IMR-90 (cell line): ENCODE data around the gene GUCY2F. TPM values are rescaled to one million over a fixed set of nuclear protein-coding genes. Genes with fewer than 3 reads are reported as not detected.

Experiments used
- ATAC-seq: fragments of 200-7000 bp; cut with Tn5 transposase; 2 replicates; pipeline ENCODE4 v1.9.1; 2020; ENCODE audit warnings: low read depth, mild to moderate bottlenecking, moderate library complexity
- BruUV-seq: library from RNA; stranded (reverse); fragments of 400-500 nt; replicated peaks from 2 replicates; lab custom pipeline; 2021; lab: Mats Ljungman, UMichigan
- CTCF ChIA-PET: fragments of 300-600 bp; formaldehyde crosslinking; extraction: SDS; loops from one replicate; lab custom pipeline; 2021; ENCODE audit warnings: antibody characterized with exemption; lab: Yijun Ruan, JAX
- POLR2A ChIA-PET: fragments of 300-600 bp; sonication (Branson Sonifier 250); formaldehyde crosslinking; loops from one replicate; lab custom pipeline; 2022; ENCODE audit warnings: antibody characterized with exemption; ENCODE audit not compliant: unreplicated experiment; lab: Charles Lee
- DNase-seq: peaks from one replicate; pipeline ENCODE4 v3.0.0; 2013
- H2AFZ ChIP-seq: replicated peaks from 2 replicates; pipeline ENCODE3; 2013; ENCODE audit warnings: low read length, mild to moderate bottlenecking; ENCODE audit not compliant: poor library complexity
- H2AK5ac ChIP-seq: 2 replicates; pipeline ENCODE4 v1.6.1; 2013; ENCODE audit warnings: low read depth, low read length, inconsistent platforms
- H2AK9ac ChIP-seq: replicated peaks from 2 replicates; pipeline ENCODE3; 2013; ENCODE audit warnings: mild to moderate bottlenecking, low read depth, low read length, moderate library complexity; ENCODE audit not compliant: poor library complexity
- H2BK120ac ChIP-seq: 2 replicates; pipeline ENCODE4 v1.6.1; 2013; ENCODE audit warnings: low read depth, low read length, inconsistent platforms
- H2BK15ac ChIP-seq: 3 replicates; pipeline ENCODE4 v1.6.1; 2013; ENCODE audit warnings: low read depth, low read length, inconsistent platforms
- H2BK20ac ChIP-seq: 2 replicates; pipeline ENCODE4 v1.6.1; 2013; ENCODE audit warnings: low read depth, mild to moderate bottlenecking, inconsistent platforms, low read length, moderate library complexity
- H2BK5ac ChIP-seq: 2 replicates; pipeline ENCODE4 v1.6.1; 2013; ENCODE audit warnings: mild to moderate bottlenecking, low read depth, low read length, inconsistent platforms; ENCODE audit not compliant: poor library complexity, severe bottlenecking
- H3K14ac ChIP-seq: replicated peaks from 2 replicates; pipeline ENCODE4 v1.6.1; 2013; ENCODE audit warnings: low read depth, low read length, inconsistent platforms
- H3K18ac ChIP-seq: 2 replicates; pipeline ENCODE4 v1.6.1; 2013; ENCODE audit warnings: low read depth, low read length, control low read depth
- H3K23ac ChIP-seq: 2 replicates; pipeline ENCODE4 v1.6.1; 2013; ENCODE audit warnings: low read depth, low read length, inconsistent platforms
- H3K27ac ChIP-seq: 2 replicates; pipeline ENCODE4 v1.5.1; 2013; ENCODE audit warnings: mild to moderate bottlenecking, control low read depth, low read length; ENCODE audit not compliant: insufficient read depth
- H3K27me3 ChIP-seq: 2 replicates; pipeline ENCODE4 v1.6.1; 2013; ENCODE audit warnings: low read length; ENCODE audit not compliant: control insufficient read depth, insufficient read depth
- H3K36me3 ChIP-seq: 2 replicates; pipeline ENCODE4 v1.6.1; 2013; ENCODE audit warnings: low read length, mixed read lengths; ENCODE audit not compliant: control insufficient read depth, insufficient read depth
- H3K4ac ChIP-seq: 2 replicates; pipeline ENCODE4 v1.6.1; 2013; ENCODE audit warnings: low read depth, low read length, inconsistent platforms
- H3K4me1 ChIP-seq: 2 replicates; pipeline ENCODE4 v1.6.1; 2013; ENCODE audit warnings: low read length, mixed read lengths; ENCODE audit not compliant: control insufficient read depth, insufficient read depth
- H3K4me2 ChIP-seq: 2 replicates; pipeline ENCODE4 v1.6.1; 2013; ENCODE audit warnings: low read depth, mild to moderate bottlenecking, control low read depth, low read length, moderate library complexity
- H3K4me3 ChIP-seq: 2 replicates; pipeline ENCODE4 v1.5.1; 2013; ENCODE audit warnings: low read depth, mild to moderate bottlenecking, control low read depth, low read length, moderate library complexity; ENCODE audit not compliant: insufficient read depth
- H3K56ac ChIP-seq: 2 replicates; pipeline ENCODE4 v1.6.1; 2013; ENCODE audit warnings: low read length, inconsistent platforms; ENCODE audit not compliant: insufficient read depth; ENCODE audit errors: extremely low read depth
- H3K79me1 ChIP-seq, 2 experiments: 2 replicates each; pipeline ENCODE4 v1.6.1; 2013; ENCODE audit warnings: low read length in 2 of 2, inconsistent platforms in 1 of 2, low read depth in 1 of 2
- H3K9ac ChIP-seq: 2 replicates; pipeline ENCODE4 v1.6.1; 2013; ENCODE audit warnings: low read depth, low read length, control low read depth
- H3K9me1 ChIP-seq: 2 replicates; pipeline ENCODE4 v1.6.1; 2013; ENCODE audit warnings: low read length, inconsistent platforms; ENCODE audit not compliant: insufficient read depth
- H3K9me3 ChIP-seq: 2 replicates; pipeline ENCODE4 v1.6.1; 2013; ENCODE audit warnings: low read length; ENCODE audit not compliant: control insufficient read depth, insufficient read depth
- H4K20me1 ChIP-seq: 2 replicates; pipeline ENCODE4 v1.6.1; 2013; ENCODE audit warnings: low read length, inconsistent platforms; ENCODE audit not compliant: insufficient read depth
- H4K5ac ChIP-seq: 2 replicates; pipeline ENCODE4 v1.6.1; 2013; ENCODE audit warnings: mild to moderate bottlenecking, low read depth, low read length, control low read depth
- H4K8ac ChIP-seq, 2 experiments: 2 replicates each; pipeline ENCODE4 v1.6.1; 2013; ENCODE audit warnings: low read depth in 2 of 2, low read length in 2 of 2, control low read depth in 1 of 2, inconsistent platforms in 1 of 2
- H4K91ac ChIP-seq: 2 replicates; pipeline ENCODE4 v1.6.1; 2013; ENCODE audit warnings: low read depth, low read length, inconsistent platforms; ENCODE audit not compliant: insufficient read depth
- BHLHE40 ChIP-seq: fragments of 150-350 bp; IDR thresholded peaks from 2 replicates; pipeline ENCODE4 v1.6.1; 2016; ENCODE audit warnings: mild to moderate bottlenecking, low read depth, low read length
- dilution Hi-C: fragments of 300-500 bp; cut with HindIII; formaldehyde crosslinking; loops from one replicate; pipeline ENCODE4 v1.14.3; 2018; ENCODE audit warnings: low sequenced_read_pairs; ENCODE audit not compliant: unreplicated experiment
- in situ Hi-C: fragments of 300-500 bp; cut with MboI; formaldehyde crosslinking; loops from 3 replicates; pipeline ENCODE4 v1.14.3; 2019; ENCODE audit warnings: low sequenced_read_pairs, inconsistent platforms, mixed read lengths
- intact Hi-C: fragments of 100-400 bp; cut with micrococcal nuclease; formaldehyde crosslinking; loops from 2 replicates; pipeline ENCODE4 v1.10.0; 2022
- polyA plus RNA-seq, 3 experiments: library from polyadenylated mRNA; depleted of rRNA; stranded (reverse); fragments of >200 nt; gene quantifications; 2 replicates each; pipeline ENCODE4 v1.2.3, GENCODE V29; 2012; ENCODE audit warnings: low replicate concordance in 1 of 3
- total RNA-seq: library from RNA; depleted of rRNA; stranded (reverse); fragments of >200 nt; gene quantifications from 2 replicates; pipeline ENCODE4 v1.2.3, GENCODE V29; 2012

GUCY2F gene
- total and polyA plus RNA-seq, 2 of the 4 experiments (the other 2 are of a cell fraction), result not detected

- H3K18ac ChIP-seq, result no peak overlapping the region
- no peak overlapping the region for H2AK5ac ChIP-seq
- no peak overlapping the region for H3K23ac ChIP-seq
- H4K8ac ChIP-seq, result no peak overlapping the region
- in situ Hi-C loops, result no loop called here
- ATAC-seq, result no peak
- no peaks in the 10 kb centered on the region for H3K4me1 ChIP-seq
- ChIA-PET POLR2A (no interaction called here), CTCF (no interaction called here)
- H2AK9ac ChIP-seq, result no peak overlapping the region
- H3K36me3 ChIP-seq, result no peaks in the 10 kb centered on the region
- dilution Hi-C loops, result no loop called here
- H4K91ac ChIP-seq, result no peak overlapping the region
- intact Hi-C loops, result no loop called here
- H3K79me1 ChIP-seq, result no peaks in the 10 kb centered on the region
- no peak overlapping the region for H3K56ac ChIP-seq
- H3K9ac ChIP-seq, result no peak overlapping the region
- DNase-seq, result no peak
- H3K4me2 ChIP-seq, result no peak overlapping the region
- no peaks in the 10 kb centered on the region for H3K9me1 ChIP-seq
- no peak overlapping the region for H3K27ac ChIP-seq
- H2BK15ac ChIP-seq, result no peak overlapping the region
- TF ChIP-seq BHLHE40, result no peak
- H3K9me3 ChIP-seq, result no peaks in the 10 kb centered on the region
- no peak overlapping the region for H2BK120ac ChIP-seq
- no peaks in the 10 kb centered on the region for H4K20me1 ChIP-seq
- H3K27me3 ChIP-seq, result peaks cover 2% of the 10 kb centered on the region
- H3K4ac ChIP-seq, result no peak overlapping the region
- H2BK20ac ChIP-seq, result no peak overlapping the region
- no peak overlapping the region for H3K4me3 ChIP-seq
- H2AFZ ChIP-seq, result no peak overlapping the region
- no peak overlapping the region for H4K5ac ChIP-seq
- no peak overlapping the region for H2BK5ac ChIP-seq
- no peak overlapping the region for H3K14ac ChIP-seq
- BruUV-seq, result no TSS peak
Measured at GRCh38 chrX:109440475-109440874, 41.4 kb downstream of the GUCY2F start.
